ENCODE results near the gene ANGPT4. TPM values are rescaled to one million over a fixed set of nuclear protein-coding genes. Genes with fewer than 3 reads are reported as not detected.

Gene ANGPT4, protein sequence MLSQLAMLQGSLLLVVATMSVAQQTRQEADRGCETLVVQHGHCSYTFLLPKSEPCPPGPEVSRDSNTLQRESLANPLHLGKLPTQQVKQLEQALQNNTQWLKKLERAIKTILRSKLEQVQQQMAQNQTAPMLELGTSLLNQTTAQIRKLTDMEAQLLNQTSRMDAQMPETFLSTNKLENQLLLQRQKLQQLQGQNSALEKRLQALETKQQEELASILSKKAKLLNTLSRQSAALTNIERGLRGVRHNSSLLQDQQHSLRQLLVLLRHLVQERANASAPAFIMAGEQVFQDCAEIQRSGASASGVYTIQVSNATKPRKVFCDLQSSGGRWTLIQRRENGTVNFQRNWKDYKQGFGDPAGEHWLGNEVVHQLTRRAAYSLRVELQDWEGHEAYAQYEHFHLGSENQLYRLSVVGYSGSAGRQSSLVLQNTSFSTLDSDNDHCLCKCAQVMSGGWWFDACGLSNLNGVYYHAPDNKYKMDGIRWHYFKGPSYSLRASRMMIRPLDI
- not detected in 2 replicates for total RNA-seq

GRCh38 chr20:916125-916799, at the start of gene ANGPT4:
Gene ANGPT4, minus strand, starts transcription at chr20:916334. Its CDS starts 120 bp downstream, at chr20:916214.
- Mint-ChIP-seq H3K4me1 (no peaks in the 10 kb centered on the region), H3K27me3 (peaks cover 26% of the 10 kb centered on the region), H3K36me3 (ENCODE audit: low read depth) (no peaks in the 10 kb centered on the region), H3K9me3 (peaks cover 2% of the 10 kb centered on the region), H3K27ac (no peak within 1 kb of the TSS), H3K4me3 (no peak within 1 kb of the TSS)
- intact Hi-C loops (cut with micrococcal nuclease) = no loop called here
- TF ChIP-seq, protein P1, sequence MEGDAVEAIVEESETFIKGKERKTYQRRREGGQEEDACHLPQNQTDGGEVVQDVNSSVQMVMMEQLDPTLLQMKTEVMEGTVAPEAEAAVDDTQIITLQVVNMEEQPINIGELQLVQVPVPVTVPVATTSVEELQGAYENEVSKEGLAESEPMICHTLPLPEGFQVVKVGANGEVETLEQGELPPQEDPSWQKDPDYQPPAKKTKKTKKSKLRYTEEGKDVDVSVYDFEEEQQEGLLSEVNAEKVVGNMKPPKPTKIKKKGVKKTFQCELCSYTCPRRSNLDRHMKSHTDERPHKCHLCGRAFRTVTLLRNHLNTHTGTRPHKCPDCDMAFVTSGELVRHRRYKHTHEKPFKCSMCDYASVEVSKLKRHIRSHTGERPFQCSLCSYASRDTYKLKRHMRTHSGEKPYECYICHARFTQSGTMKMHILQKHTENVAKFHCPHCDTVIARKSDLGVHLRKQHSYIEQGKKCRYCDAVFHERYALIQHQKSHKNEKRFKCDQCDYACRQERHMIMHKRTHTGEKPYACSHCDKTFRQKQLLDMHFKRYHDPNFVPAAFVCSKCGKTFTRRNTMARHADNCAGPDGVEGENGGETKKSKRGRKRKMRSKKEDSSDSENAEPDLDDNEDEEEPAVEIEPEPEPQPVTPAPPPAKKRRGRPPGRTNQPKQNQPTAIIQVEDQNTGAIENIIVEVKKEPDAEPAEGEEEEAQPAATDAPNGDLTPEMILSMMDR (IDR thresholded peaks at IDR 0.05) = no peak
- ChIA-PET POLR2A (no interaction called here), CTCF (no interaction called here)
- DNase-seq = no peak
- no peak for ATAC-seq (ENCODE audit: low read depth)

GRCh38 chr20:963795-964194, 47.7 kb upstream of the ANGPT4 start:
- Mint-ChIP-seq H3K4me3 (no peak overlapping the region), H3K27ac (no peak overlapping the region), H3K27me3 (peaks cover 15% of the 10 kb centered on the region), H3K9me3 (peaks cover 3% of the 10 kb centered on the region), H3K36me3 (ENCODE audit: low read depth) (no peaks in the 10 kb centered on the region), H3K4me1 (no peaks in the 10 kb centered on the region)
- ChIA-PET CTCF (no interaction called here), POLR2A (no interaction called here)
- TF ChIP-seq, protein P1 (IDR thresholded peaks at IDR 0.05) = no peak
- DNase-seq = no peak
- no peak for ATAC-seq (ENCODE audit: low read depth)
- intact Hi-C loops (cut with micrococcal nuclease) = no loop called here

DNA sequence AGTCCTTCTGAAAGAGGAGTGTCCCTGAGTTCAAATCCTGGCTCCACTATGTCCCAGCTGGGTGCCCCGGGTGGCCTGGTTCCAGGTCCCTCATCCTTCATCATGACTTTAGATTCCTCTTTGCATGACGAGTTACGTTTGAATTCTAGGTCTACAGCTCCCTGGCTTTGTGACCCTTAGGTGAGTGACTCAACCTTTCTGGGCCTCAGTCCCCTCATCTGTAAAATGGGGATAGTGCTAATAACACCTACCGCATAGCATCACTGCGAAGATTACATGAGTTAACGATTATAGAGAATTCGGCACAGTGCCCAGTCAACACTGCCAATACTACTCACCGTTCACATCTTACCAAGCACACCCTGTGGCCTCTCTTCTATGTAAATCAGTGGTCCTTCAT, 46.5 kb upstream of the ANGPT4 start:
- ChIA-PET POLR2A (no interaction called here), CTCF (no interaction called here)
- peaks cover 15% of the 10 kb centered on the region for H3K27me3 Mint-ChIP-seq
- H3K36me3 Mint-ChIP-seq (ENCODE audit: low read depth) = no peaks in the 10 kb centered on the region
- peaks cover under 1% of the 10 kb centered on the region for H3K9me3 Mint-ChIP-seq
- no peak overlapping the region for H3K27ac Mint-ChIP-seq
- no peaks in the 10 kb centered on the region for H3K4me1 Mint-ChIP-seq
- TF ChIP-seq, protein P1 (IDR thresholded peaks at IDR 0.05) = no peak
- no peak for ATAC-seq (ENCODE audit: low read depth)
- no peak for DNase-seq
- intact Hi-C loops (cut with micrococcal nuclease) = no loop called here
- no peak overlapping the region for H3K4me3 Mint-ChIP-seq

DNA sequence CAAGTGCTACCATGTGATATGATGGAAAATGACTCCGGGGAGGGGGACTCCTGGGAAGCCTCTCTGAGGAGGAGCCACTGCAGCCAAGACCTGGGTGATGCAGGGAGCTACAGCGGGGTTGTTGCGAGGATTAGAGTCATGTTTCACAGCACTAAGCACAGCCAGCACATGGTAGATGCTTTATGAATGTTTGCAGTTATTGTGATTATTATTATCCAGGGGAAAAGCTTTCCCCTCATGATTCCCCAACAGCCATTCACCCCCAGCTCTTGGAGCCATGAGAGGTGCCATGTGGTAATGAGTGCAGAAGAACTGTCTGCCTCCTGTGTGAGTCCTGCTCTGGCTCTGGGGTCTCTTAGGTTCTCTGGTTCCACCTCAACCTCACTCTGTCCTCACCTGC, 46.1 kb upstream of the ANGPT4 start:
- TF ChIP-seq, protein P1 (IDR thresholded peaks at IDR 0.05) = no peak
- Mint-ChIP-seq H3K36me3 (ENCODE audit: low read depth) (no peaks in the 10 kb centered on the region), H3K27me3 (peaks cover 15% of the 10 kb centered on the region), H3K4me1 (no peaks in the 10 kb centered on the region), H3K9me3 (no peaks in the 10 kb centered on the region), H3K4me3 (no peak overlapping the region), H3K27ac (no peak overlapping the region)
- POLR2A ChIA-PET = no interaction called here
- CTCF ChIA-PET = no interaction called here
- DNase-seq (no peak), ATAC-seq (ENCODE audit: low read depth) (no peak)
- intact Hi-C loops (cut with micrococcal nuclease) = no loop called here

GRCh38 chr20:961768-962167, 45.6 kb upstream of the ANGPT4 start:
- CTCF ChIA-PET = no interaction called here
- POLR2A ChIA-PET = no interaction called here
- no peak overlapping the region for H3K27ac Mint-ChIP-seq
- no peaks in the 10 kb centered on the region for H3K36me3 Mint-ChIP-seq (ENCODE audit: low read depth)
- no peaks in the 10 kb centered on the region for H3K9me3 Mint-ChIP-seq
- DNase-seq (no peak), ATAC-seq (ENCODE audit: low read depth) (no peak)
- TF ChIP-seq, protein P1 (IDR thresholded peaks at IDR 0.05) = no peak
- no peaks in the 10 kb centered on the region for H3K4me1 Mint-ChIP-seq
- H3K4me3 Mint-ChIP-seq = no peak overlapping the region
- peaks cover 15% of the 10 kb centered on the region for H3K27me3 Mint-ChIP-seq
- intact Hi-C loops (cut with micrococcal nuclease) = no loop called here
